ENCODE measurements around the gene RARRES2. TPM values are rescaled to one million over a fixed set of nuclear protein-coding genes. Genes with fewer than 3 reads are reported as not detected.

Gene RARRES2
- total RNA-seq, 1 donor from 2014 or later, result 144 TPM

GRCh38 chr7:150371131-150371995, 29.9 kb upstream of the RARRES2 start:
- Histone ChIP-seq H3K27me3 (ENCODE audit: low read depth) (no peaks in the 10 kb centered on the region), H3K4me3 (no peak overlapping the region), H3K9me3 (no peaks in the 10 kb centered on the region), H3K27ac (no peak overlapping the region), H3K36me3 (peaks cover 50% of the 10 kb centered on the region), H3K4me1 (peaks cover 47% of the 10 kb centered on the region)
- ATAC-seq (no peak), DNase-seq (no peak)
- intact Hi-C loops (cut with DNase I), result no loop called here
- TF ChIP-seq, protein P1, sequence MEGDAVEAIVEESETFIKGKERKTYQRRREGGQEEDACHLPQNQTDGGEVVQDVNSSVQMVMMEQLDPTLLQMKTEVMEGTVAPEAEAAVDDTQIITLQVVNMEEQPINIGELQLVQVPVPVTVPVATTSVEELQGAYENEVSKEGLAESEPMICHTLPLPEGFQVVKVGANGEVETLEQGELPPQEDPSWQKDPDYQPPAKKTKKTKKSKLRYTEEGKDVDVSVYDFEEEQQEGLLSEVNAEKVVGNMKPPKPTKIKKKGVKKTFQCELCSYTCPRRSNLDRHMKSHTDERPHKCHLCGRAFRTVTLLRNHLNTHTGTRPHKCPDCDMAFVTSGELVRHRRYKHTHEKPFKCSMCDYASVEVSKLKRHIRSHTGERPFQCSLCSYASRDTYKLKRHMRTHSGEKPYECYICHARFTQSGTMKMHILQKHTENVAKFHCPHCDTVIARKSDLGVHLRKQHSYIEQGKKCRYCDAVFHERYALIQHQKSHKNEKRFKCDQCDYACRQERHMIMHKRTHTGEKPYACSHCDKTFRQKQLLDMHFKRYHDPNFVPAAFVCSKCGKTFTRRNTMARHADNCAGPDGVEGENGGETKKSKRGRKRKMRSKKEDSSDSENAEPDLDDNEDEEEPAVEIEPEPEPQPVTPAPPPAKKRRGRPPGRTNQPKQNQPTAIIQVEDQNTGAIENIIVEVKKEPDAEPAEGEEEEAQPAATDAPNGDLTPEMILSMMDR (IDR thresholded peaks at IDR 0.05), result no peak

DNA sequence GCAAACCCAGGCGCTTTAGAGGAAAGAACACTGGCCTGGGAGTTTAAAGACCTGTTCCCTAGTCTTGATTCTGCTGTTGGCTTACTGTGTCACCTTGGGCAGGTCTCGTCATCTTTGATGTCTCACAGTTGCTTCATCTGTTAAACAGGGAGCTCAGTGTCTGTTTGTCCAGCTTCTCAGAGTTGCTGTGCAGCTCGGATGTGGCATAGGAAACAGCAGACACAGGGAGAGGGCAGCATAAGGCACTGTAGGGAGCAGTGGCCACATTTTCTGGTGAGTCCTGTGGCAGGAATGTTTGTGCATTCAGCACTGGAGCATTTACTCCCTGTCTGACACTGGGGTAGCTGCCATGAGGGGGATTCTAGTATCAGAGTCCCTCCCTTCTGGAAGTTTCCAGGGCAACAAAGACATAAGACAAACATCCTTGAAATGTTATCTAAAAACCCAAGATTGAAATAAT, 29.2 kb upstream of the RARRES2 start:
- Histone ChIP-seq H3K36me3 (peaks cover 50% of the 10 kb centered on the region), H3K27me3 (ENCODE audit: low read depth) (no peaks in the 10 kb centered on the region), H3K9me3 (no peaks in the 10 kb centered on the region), H3K4me3 (no peak overlapping the region), H3K27ac (peak overlapping the region; percentile 95), H3K4me1 (peaks cover 47% of the 10 kb centered on the region)
- DNase-seq (no peak), ATAC-seq (no peak)
- TF ChIP-seq, protein P1 (IDR thresholded peaks at IDR 0.05), result no peak
- intact Hi-C loops (cut with DNase I), result no loop called here

DNA sequence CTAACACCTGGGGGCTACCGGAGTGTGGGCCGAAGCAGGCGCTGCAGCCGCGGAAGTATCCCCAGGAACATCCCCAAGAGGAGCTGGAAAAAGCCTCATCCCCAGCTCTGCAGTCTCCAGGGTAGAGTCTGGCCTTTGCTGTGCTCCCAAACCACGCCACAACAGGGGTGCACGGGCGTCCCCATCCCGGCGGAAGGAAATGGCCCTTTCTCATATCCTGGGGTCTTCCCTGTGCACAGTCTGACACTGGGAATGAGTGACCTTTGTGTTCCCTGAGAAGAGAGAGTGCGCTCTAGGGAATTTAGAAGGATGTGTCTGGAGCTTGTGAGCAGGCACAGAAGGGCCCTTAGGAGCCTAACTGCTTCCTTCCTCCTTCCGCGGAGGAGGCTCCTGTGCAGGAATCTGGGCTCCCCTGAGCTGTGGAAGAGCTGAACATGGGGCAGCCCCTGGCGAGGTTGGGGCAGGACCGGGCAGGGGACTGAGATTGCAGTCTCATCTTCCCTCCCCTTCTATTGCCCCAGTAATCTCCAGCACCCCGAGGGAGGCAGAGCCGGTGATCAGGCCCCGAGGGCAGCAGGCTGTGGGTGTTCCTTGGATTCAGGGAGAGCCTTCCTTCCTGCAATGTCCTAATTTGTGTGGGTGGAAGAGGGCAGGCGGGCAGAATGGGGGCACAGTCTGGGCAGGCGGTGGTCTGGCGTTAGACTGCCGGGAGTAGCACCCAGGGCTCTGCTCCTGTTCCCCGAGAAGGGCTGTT, 28.5 kb upstream of the RARRES2 start:
- TF ChIP-seq, protein P1 (IDR thresholded peaks at IDR 0.05), result no peak
- Histone ChIP-seq H3K27ac (peak overlapping the region; percentile 95), H3K36me3 (peaks cover 50% of the 10 kb centered on the region), H3K9me3 (no peaks in the 10 kb centered on the region), H3K4me3 (peak overlapping the region; percentile 95), H3K27me3 (ENCODE audit: low read depth) (no peaks in the 10 kb centered on the region), H3K4me1 (peaks cover 43% of the 10 kb centered on the region)
- intact Hi-C loops (cut with DNase I), result no loop called here
- DNase-seq, result no peak
- no peak for ATAC-seq

- intact Hi-C loops (cut with DNase I), result no loop called here
- no peaks in the 10 kb centered on the region for H3K27me3 ChIP-seq (ENCODE audit: low read depth)
- peaks cover 43% of the 10 kb centered on the region for H3K4me1 ChIP-seq
- no peaks in the 10 kb centered on the region for H3K9me3 ChIP-seq
- H3K27ac ChIP-seq, result peak overlapping the region; percentile 95
- peak overlapping the region; percentile 95 for H3K4me3 ChIP-seq
- H3K36me3 ChIP-seq, result peaks cover 43% of the 10 kb centered on the region
- DNase-seq (peak; percentile 75), ATAC-seq (peak; percentile 60 to 75)
- TF ChIP-seq, protein P1 (IDR thresholded peaks at IDR 0.05), result no peak
Observed at GRCh38 chr7:150368884-150369747, 27.7 kb upstream of the RARRES2 start.

Measured in lower lobe of right lung (tissue), 2 donors.